MM.1S (cell line): ENCODE data around the gene SERPINB7.
"Not testable (repeated sequence)": the region's sequence is repeated elsewhere in the genome, so short reads cannot be mapped to it uniquely, and the experiment has no call there.

ENCODE experiments used
- DNase-seq: peaks from one replicate; pipeline ENCODE4 v3.0.0-alpha.2; 2015
- H2AFZ ChIP-seq: fragments of 300-600 bp; sonication (generic); 2 replicates; pipeline ENCODE4 v1.6.0; 2016; ENCODE audit warnings: antibody characterized with exemption, low read length
- H3F3A ChIP-seq: fragments of 300-600 bp; sonication (generic); 2 replicates; pipeline ENCODE4 v1.6.1; 2016; ENCODE audit warnings: mild to moderate bottlenecking, antibody characterized with exemption, low read length, moderate library complexity, mixed read lengths; ENCODE audit not compliant: insufficient read depth
- H3K27ac ChIP-seq: fragments of 300-600 bp; sonication (generic); 2 replicates; pipeline ENCODE4 v1.5.1; 2016; ENCODE audit warnings: mild to moderate bottlenecking, low read length
- H3K27me3 ChIP-seq: fragments of 300-600 bp; sonication (generic); replicated peaks from 2 replicates; pipeline ENCODE4 v1.6.0; 2016; ENCODE audit warnings: low read length; ENCODE audit not compliant: insufficient read depth
- H3K36me3 ChIP-seq: fragments of 300-600 bp; sonication (generic); replicated peaks from 2 replicates; pipeline ENCODE4 v1.6.1; 2016; ENCODE audit warnings: mild to moderate bottlenecking, low read length, mixed read lengths; ENCODE audit not compliant: insufficient read depth
- H3K4me1 ChIP-seq: fragments of 300-600 bp; sonication (generic); 2 replicates; pipeline ENCODE4 v1.6.1; 2016; ENCODE audit warnings: low read length, mixed read lengths
- H3K4me2 ChIP-seq: fragments of 300-600 bp; sonication (generic); 2 replicates; pipeline ENCODE4 v1.6.0; 2016; ENCODE audit warnings: low read depth, low read length
- H3K4me3 ChIP-seq: fragments of 300-600 bp; sonication (generic); 2 replicates; pipeline ENCODE4 v1.5.1; 2016; ENCODE audit warnings: low read length, mixed read lengths
- H3K79me2 ChIP-seq: fragments of 300-600 bp; sonication (generic); 2 replicates; pipeline ENCODE4 v1.6.1; 2016; ENCODE audit warnings: mixed run types, low read length, mixed read lengths
- H3K9ac ChIP-seq: fragments of 300-600 bp; sonication (generic); 2 replicates; pipeline ENCODE4 v1.6.1; 2016; ENCODE audit warnings: low read length, mixed read lengths
- H3K9me2 ChIP-seq: fragments of 300-600 bp; sonication (generic); replicated peaks from 2 replicates; pipeline ENCODE4 v1.6.1; 2016; ENCODE audit warnings: mild to moderate bottlenecking, low read length, mixed read lengths; ENCODE audit not compliant: insufficient read depth
- H3K9me3 ChIP-seq: fragments of 300-600 bp; sonication (generic); replicated peaks from 2 replicates; pipeline ENCODE4 v1.6.1; 2016; ENCODE audit warnings: mild to moderate bottlenecking, low read length, mixed read lengths; ENCODE audit not compliant: insufficient read depth
- H4K20me1 ChIP-seq: fragments of 300-600 bp; sonication (generic); 2 replicates; pipeline ENCODE4 v1.6.1; 2016; ENCODE audit warnings: mild to moderate bottlenecking, low read length, moderate library complexity, mixed read lengths; ENCODE audit not compliant: insufficient read depth
- CTCF ChIP-seq: fragments of 300-600 bp; sonication (generic); IDR thresholded peaks from 2 replicates; pipeline ENCODE4 v1.5.1; 2016; ENCODE audit warnings: antibody characterized with exemption, low read length, mixed read lengths
- EZH2 ChIP-seq: fragments of 300-600 bp; sonication (generic); optimal IDR thresholded peaks from 2 replicates; pipeline ENCODE3; 2017; ENCODE audit warnings: low read depth, mild to moderate bottlenecking, antibody characterized with exemption, low read length, mixed read lengths
- EZH2phosphoT487 ChIP-seq: fragments of 300-600 bp; sonication (generic); IDR thresholded peaks from 2 replicates; pipeline ENCODE4 v1.6.1; 2018; ENCODE audit warnings: antibody characterized with exemption, low read length

Gene SERPINB7

GRCh38 chr18:63757541-63757940 is 17.7 kb upstream of the SERPINB7 start:
- Histone ChIP-seq H2AFZ (no peak overlapping the region), H3K79me2 (no peaks in the 10 kb centered on the region), H3K9ac (no peak overlapping the region), H3K27ac (no peak overlapping the region), H3F3A (no peaks in the 10 kb centered on the region), H3K4me1 (no peaks in the 10 kb centered on the region), H3K9me3 (no peaks in the 10 kb centered on the region), H3K9me2 (no peaks in the 10 kb centered on the region), H4K20me1 (no peaks in the 10 kb centered on the region), H3K27me3 (no peaks in the 10 kb centered on the region), H3K4me2 (no peak overlapping the region), H3K36me3 (no peaks in the 10 kb centered on the region), H3K4me3 (no peak overlapping the region)
- TF ChIP-seq EZH2phosphoT487 (no peak), EZH2 (no peak), CTCF (no peak)
- DNase-seq, result no peak

GRCh38 chr18:63758615-63759240 is 16.5 kb upstream of the SERPINB7 start:
- DNase-seq, result no peak
- Histone ChIP-seq H3K4me2 (no peak overlapping the region), H3K4me1 (no peaks in the 10 kb centered on the region), H3K9me2 (no peaks in the 10 kb centered on the region), H3K4me3 (no peak overlapping the region), H3F3A (no peaks in the 10 kb centered on the region), H3K9ac (no peak overlapping the region), H4K20me1 (no peaks in the 10 kb centered on the region), H3K27ac (no peak overlapping the region), H3K79me2 (no peaks in the 10 kb centered on the region), H3K36me3 (no peaks in the 10 kb centered on the region), H3K27me3 (no peaks in the 10 kb centered on the region), H3K9me3 (no peaks in the 10 kb centered on the region), H2AFZ (no peak overlapping the region)
- TF ChIP-seq CTCF (no peak), EZH2 (no peak), EZH2phosphoT487 (no peak)

- not testable (repeated sequence) for H3K36me3 ChIP-seq, H3K4me1 ChIP-seq, H3K9ac ChIP-seq, H4K20me1 ChIP-seq, H3K9me3 ChIP-seq, H3F3A ChIP-seq, H3K4me3 ChIP-seq, H3K79me2 ChIP-seq, H3K27me3 ChIP-seq, H3K27ac ChIP-seq, DNase-seq, H3K9me2 ChIP-seq, H3K4me2 ChIP-seq, H2AFZ ChIP-seq
These were observed 15.4 kb upstream of the SERPINB7 start for GRCh38 chr18:63759786-63760185.

- Histone ChIP-seq H3K27ac (no peak overlapping the region), H3K9ac (no peak overlapping the region), H3K9me3 (no peaks in the 10 kb centered on the region), H3K4me3 (no peak overlapping the region), H2AFZ (no peak overlapping the region), H4K20me1 (no peaks in the 10 kb centered on the region), H3K27me3 (no peaks in the 10 kb centered on the region), H3K36me3 (no peaks in the 10 kb centered on the region), H3K9me2 (no peaks in the 10 kb centered on the region), H3K4me2 (no peak overlapping the region), H3K79me2 (no peaks in the 10 kb centered on the region), H3K4me1 (no peaks in the 10 kb centered on the region), H3F3A (no peaks in the 10 kb centered on the region)
- TF ChIP-seq CTCF, result no peak
- TF ChIP-seq EZH2phosphoT487, result no peak
- no peak for TF ChIP-seq EZH2
- DNase-seq, result no peak
These were observed 12.7 kb upstream of the SERPINB7 start for GRCh38 chr18:63762518-63762917.
